Umbilical cord (tissue), 2 donors: ENCODE data around the gene DVL1. TPM values are rescaled to one million over a fixed set of nuclear protein-coding genes. Genes with fewer than 3 reads are reported as not detected.
"Not testable (repeated sequence)": the region's sequence is repeated elsewhere in the genome, so short reads cannot be mapped to it uniquely, and the experiment has no call there.

Source experiments
- DNase-seq: peaks from one replicate; pipeline ENCODE4 v3.0.0-alpha.2; 2015; ENCODE audit warnings: low spot score
- total RNA-seq: library from RNA; depleted of rRNA; stranded (reverse); fragments of >200 nt; gene quantifications from one replicate; pipeline ENCODE4 v1.2.3, GENCODE V29; 2014; ENCODE audit warnings: low replicate concordance; ENCODE audit not compliant: insufficient read depth

DVL1 gene
- total RNA-seq, 1 donor from 2014 or later = 72.9 TPM

- DNase-seq = no peak
Observed at GRCh38 chr1:1373815-1374588, 24.8 kb upstream of the DVL1 start.

GRCh38 chr1:1373051-1373814, 24.0 kb upstream of the DVL1 start:
- no peak for DNase-seq

- no peak for DNase-seq
Observed at GRCh38 chr1:1371746-1372711, 22.8 kb upstream of the DVL1 start.

- no peak for DNase-seq
Observed at GRCh38 chr1:1371364-1371745, 22.1 kb upstream of the DVL1 start.

- DNase-seq = no peak
Observed at GRCh38 chr1:1370771-1371300, 21.6 kb upstream of the DVL1 start.

GRCh38 chr1:1370094-1370493, 20.9 kb upstream of the DVL1 start:
- not testable (repeated sequence) for DNase-seq

- no peak for DNase-seq
Observed at GRCh38 chr1:1367315-1367714, 18.1 kb upstream of the DVL1 start.

GRCh38 chr1:1366699-1367066, 17.5 kb upstream of the DVL1 start:
- no peak for DNase-seq

- DNase-seq = no peak
Observed at GRCh38 chr1:1365875-1366698, 16.9 kb upstream of the DVL1 start.

- DNase-seq = no peak
Observed at GRCh38 chr1:1364266-1364665, 15.0 kb upstream of the DVL1 start.

GRCh38 chr1:1361982-1362423, 12.8 kb upstream of the DVL1 start:
- DNase-seq = peak; percentile 93

- no peak for DNase-seq
Observed at GRCh38 chr1:1361233-1361981, 12.2 kb upstream of the DVL1 start.

GRCh38 chr1:1360506-1361169, 11.4 kb upstream of the DVL1 start:
- peak; percentile 95 for DNase-seq

GRCh38 chr1:1359664-1360468, 10.6 kb upstream of the DVL1 start:
- peak; percentile 74 for DNase-seq

GRCh38 chr1:1359308-1359663, 10.1 kb upstream of the DVL1 start:
- peak; percentile 48 for DNase-seq

- DNase-seq = peak; percentile 97
Observed at GRCh38 chr1:1358433-1359271, 9.4 kb upstream of the DVL1 start, which contains the start of gene MXRA8. TSS of gene MXRA8 (minus strand) at chr1:1358555. CDS start at chr1:1358504, 51 bp downstream.

GRCh38 chr1:1357871-1358432, 8.7 kb upstream of the DVL1 start:
- DNase-seq = peak; percentile 45
